Adrenal gland (tissue), 5 donors: ENCODE measurements around the gene MYO5B.

Experiments used
- CTCF ChIP-seq, 6 experiments: fragments of 450-650 bp in 4 of 6; fragments of 200-600 bp in 2 of 6; sonication (generic) in 1 of 6; IDR thresholded peaks; 1 replicate in 5 of 6; 2 replicates in 1 of 6; pipeline versions ENCODE4 v1.5.1 to v1.8.0; 2016 to 2021; ENCODE audit warnings: antibody characterized with exemption in 6 of 6, mild to moderate bottlenecking in 2 of 6, moderate library complexity in 1 of 6
- POLR2A ChIP-seq, 2 donors: fragments of 450-650 bp; IDR thresholded peaks; one replicate each; pipeline ENCODE4 v1.6.1; 2017; ENCODE audit warnings: antibody characterized with exemption in 2 of 2, mild to moderate bottlenecking in 2 of 2, moderate library complexity in 1 of 2
- donor health status: DM: no; HTN: no; CAD: no.

- TF ChIP-seq CTCF (IDR thresholded peaks at IDR 0.05) (no peak), POLR2A (IDR thresholded peaks at IDR 0.05) (no peak)
These were observed 227.2 kb downstream of the MYO5B start for GRCh38 chr18:49967636-49968313.
